WTC11 (cell line): ENCODE data around the gene MYH9. TPM values are rescaled to one million over a fixed set of nuclear protein-coding genes. Genes with fewer than 3 reads are reported as not detected.

ENCODE experiments used
- ATAC-seq: fragments of 200-7000 bp; cut with Tn5 transposase; 2 replicates; pipeline ENCODE4 v1.10.0; 2021; ENCODE audit warnings: mild to moderate bottlenecking, moderate library complexity
- CTCF ChIA-PET: fragments of 300-600 bp; sonication (Branson Sonifier 250); formaldehyde crosslinking; loops from one replicate; lab custom pipeline; 2021; ENCODE audit warnings: antibody characterized with exemption; lab: Charles Lee
- POLR2A ChIA-PET: fragments of 350-600 bp; sonication (Branson Sonifier 250); formaldehyde crosslinking; loops from one replicate; lab custom pipeline; 2021; ENCODE audit warnings: antibody characterized with exemption; lab: Charles Lee
- DNase-seq: peaks from one replicate; pipeline ENCODE4 v3.0.0; 2021; ENCODE audit warnings: low spot score
- H3K27ac Mint-ChIP-seq: 2 replicates; pipeline ENCODE4 v1.8.0; 2021; ENCODE audit warnings: mixed read lengths
- H3K27me3 Mint-ChIP-seq: 2 replicates; pipeline ENCODE4 v1.8.0; 2021; ENCODE audit warnings: low read depth, mild to moderate bottlenecking, moderate library complexity, mixed read lengths
- H3K36me3 Mint-ChIP-seq: 2 replicates; pipeline ENCODE4 v1.8.0; 2021; ENCODE audit warnings: mixed read lengths
- H3K4me1 Mint-ChIP-seq: 2 replicates; pipeline ENCODE4 v1.8.0; 2022; ENCODE audit warnings: mixed read lengths
- H3K4me3 Mint-ChIP-seq: 2 replicates; pipeline ENCODE4 v1.8.0; 2021; ENCODE audit warnings: mild to moderate bottlenecking, moderate library complexity, mixed read lengths
- H3K9me3 Mint-ChIP-seq: 2 replicates; pipeline ENCODE4 v1.8.0; 2021; ENCODE audit warnings: mixed read lengths
- E2F1 ChIP-seq: sonication (generic); formaldehyde crosslinking; IDR thresholded peaks from 2 replicates; pipeline ENCODE4 v1.8.0; 2022; ENCODE audit warnings: mild to moderate bottlenecking, missing genetic modification reagents
- E2F5 ChIP-seq: sonication (generic); formaldehyde crosslinking; IDR thresholded peaks from 2 replicates; pipeline ENCODE4 v1.8.1; 2022; ENCODE audit warnings: mild to moderate bottlenecking, moderate library complexity, missing genetic modification reagents
- ERG ChIP-seq: fragments of 250-450 bp; sonication (Bioruptor Pico); IDR thresholded peaks from 2 replicates; pipeline ENCODE4 v1.8.0; 2021; ENCODE audit warnings: mild to moderate bottlenecking
- FOXP1 ChIP-seq: sonication (generic); formaldehyde crosslinking; IDR thresholded peaks from 2 replicates; pipeline ENCODE4 v1.8.0; 2022; ENCODE audit warnings: missing genetic modification reagents, mild to moderate bottlenecking, moderate library complexity, borderline replicate concordance
- FOXP4 ChIP-seq: sonication (generic); formaldehyde crosslinking; IDR thresholded peaks from 2 replicates; pipeline ENCODE4 v1.8.0; 2022; ENCODE audit warnings: mild to moderate bottlenecking, missing genetic modification reagents
- GRHL2 ChIP-seq: fragments of 250-450 bp; sonication (Bioruptor Pico); IDR thresholded peaks from 2 replicates; pipeline ENCODE4 v1.8.0; 2022; ENCODE audit warnings: mild to moderate bottlenecking, moderate library complexity; ENCODE audit not compliant: insufficient replicate concordance, severe bottlenecking
- HMGXB4 ChIP-seq: sonication (generic); formaldehyde crosslinking; IDR thresholded peaks from 2 replicates; pipeline ENCODE4 v1.8.1; 2023; ENCODE audit warnings: mild to moderate bottlenecking, moderate library complexity, missing genetic modification reagents
- MXD4 ChIP-seq: fragments of 250-450 bp; sonication (Bioruptor Pico); IDR thresholded peaks from 2 replicates; pipeline ENCODE4 v1.8.0; 2021; ENCODE audit warnings: mild to moderate bottlenecking, moderate library complexity, borderline replicate concordance
- MYBL2 ChIP-seq: sonication (generic); formaldehyde crosslinking; IDR thresholded peaks from 2 replicates; pipeline ENCODE4 v1.8.1; 2023; ENCODE audit warnings: mild to moderate bottlenecking, moderate library complexity, missing genetic modification reagents
- NFYB ChIP-seq: sonication (generic); formaldehyde crosslinking; conservative IDR thresholded peaks from 2 replicates; pipeline ENCODE4 v1.8.0; 2022; ENCODE audit warnings: low read depth, missing genetic modification reagents
- NR1H2 ChIP-seq: sonication (generic); formaldehyde crosslinking; IDR thresholded peaks from 2 replicates; pipeline ENCODE4 v1.9.0; 2021; ENCODE audit warnings: mild to moderate bottlenecking, moderate library complexity, missing genetic modification reagents
- TP53 ChIP-seq: sonication (generic); formaldehyde crosslinking; IDR thresholded peaks from 2 replicates; pipeline ENCODE4 v1.8.1; 2023; ENCODE audit warnings: mild to moderate bottlenecking, missing genetic modification reagents
- ZNF121 ChIP-seq: sonication (generic); formaldehyde crosslinking; IDR thresholded peaks from 2 replicates; pipeline ENCODE4 v1.8.0; 2023; ENCODE audit warnings: missing genetic modification reagents
- ZNF138 ChIP-seq: sonication (generic); formaldehyde crosslinking; conservative IDR thresholded peaks from 2 replicates; pipeline ENCODE4 v1.8.1; 2022; ENCODE audit warnings: mild to moderate bottlenecking, moderate library complexity, missing genetic modification reagents
- ZNF219 ChIP-seq: sonication (generic); formaldehyde crosslinking; IDR thresholded peaks from 2 replicates; pipeline ENCODE4 v1.8.0; 2023; ENCODE audit warnings: missing genetic modification reagents, mild to moderate bottlenecking, borderline replicate concordance
- ZNF232 ChIP-seq: sonication (generic); formaldehyde crosslinking; IDR thresholded peaks from 2 replicates; pipeline ENCODE4 v1.8.0; 2022; ENCODE audit warnings: mild to moderate bottlenecking, missing genetic modification reagents
- ZNF263 ChIP-seq: sonication (generic); formaldehyde crosslinking; IDR thresholded peaks from 2 replicates; pipeline ENCODE4 v1.8.1; 2022; ENCODE audit warnings: low read depth, mild to moderate bottlenecking, moderate library complexity, missing genetic modification reagents
- ZNF416 ChIP-seq: fragments of 250-450 bp; sonication (Bioruptor Pico); IDR thresholded peaks from 2 replicates; pipeline ENCODE4 v1.9.0; 2021; ENCODE audit warnings: mild to moderate bottlenecking, inconsistent platforms
- total RNA-seq: library from RNA; stranded (reverse); gene quantifications from 3 replicates; pipeline ENCODE4 v1.2.3, GENCODE V29; 2021

MYH9 gene
- total RNA-seq, 1 experiment from 2014 or later, result 277 TPM

GRCh38 chr22:36298601-36299000 is 89.2 kb downstream of the MYH9 start:
- CTCF ChIA-PET, result interaction anchor here (0.8 to 3.4 kb wide), 2 partner anchors 12 to 188 kb away, joined by 3 to 16 read pairs; no protein-coding TSS in a partner anchor
- Mint-ChIP-seq H3K27ac (no peak overlapping the region), H3K9me3 (no peaks in the 10 kb centered on the region), H3K4me1 (no peaks in the 10 kb centered on the region), H3K4me3 (no peak overlapping the region), H3K36me3 (peaks cover 81% of the 10 kb centered on the region), H3K27me3 (no peaks in the 10 kb centered on the region)
- POLR2A ChIA-PET, result no interaction called here
- DNase-seq, result no peak
- TF ChIP-seq ZNF219 (CRISPR knock-in tag) (no peak), MYBL2 (CRISPR knock-in tag) (no peak), ZNF232 (no peak), ZNF263 (no peak), TP53 (CRISPR knock-in tag) (no peak), NFYB (no peak), GRHL2 (CRISPR knock-in tag) (no peak), ZNF416 (CRISPR knock-in tag) (no peak), ZNF138 (CRISPR knock-in tag) (no peak), E2F1 (no peak), MXD4 (CRISPR knock-in tag) (no peak), FOXP4 (CRISPR knock-in tag) (no peak), HMGXB4 (CRISPR knock-in tag) (no peak), FOXP1 (CRISPR knock-in tag) (no peak), ERG (CRISPR knock-in tag) (no peak), ZNF121 (CRISPR knock-in tag) (no peak), E2F5 (CRISPR knock-in tag) (no peak)
- no peak for ATAC-seq

- Mint-ChIP-seq H3K9me3 (no peaks in the 10 kb centered on the region), H3K4me3 (no peak overlapping the region), H3K27ac (no peak overlapping the region), H3K4me1 (no peaks in the 10 kb centered on the region), H3K27me3 (no peaks in the 10 kb centered on the region), H3K36me3 (peaks cover 84% of the 10 kb centered on the region)
- DNase-seq, result no peak
- ChIA-PET POLR2A (interaction anchor here (0.5 kb wide), 1 partner anchor 112 kb away, joined by 3 read pairs; no protein-coding TSS in a partner anchor), CTCF (interaction anchor here (0.8 to 3.4 kb wide), 2 partner anchors 12 to 188 kb away, joined by 3 to 16 read pairs; no protein-coding TSS in a partner anchor)
- no peak for TF ChIP-seq NR1H2 (CRISPR knock-in tag)
- no peak for TF ChIP-seq ZNF219 (CRISPR knock-in tag)
- no peak for ATAC-seq
Measured at GRCh38 chr22:36298118-36298517, 89.6 kb downstream of the MYH9 start.
